ENCODE measurements around the gene IFT27.

GRCh38 chr22:36768616-36769015 is 7.3 kb downstream of the IFT27 start:
- TF ChIP-seq SIN3A (IDR thresholded peaks at IDR 0.05; ENCODE audit: borderline replicate concordance, insufficient read depth, low read length) = no peak
- TF ChIP-seq REST (IDR thresholded peaks at IDR 0.05; ENCODE audit: insufficient read depth in 1 of 2, low read depth in 2 of 2, low read length in 2 of 2) = no peak
- no peak for TF ChIP-seq TAF1 (IDR thresholded peaks at IDR 0.05; ENCODE audit: borderline replicate concordance, insufficient read depth, low read length)
- TF ChIP-seq POLR2AphosphoS5 (IDR thresholded peaks at IDR 0.05; ENCODE audit: low read depth, low read length) = no peak
- no peak for TF ChIP-seq FOXP2 (optimal IDR thresholded peaks at IDR 0.05; ENCODE audit: borderline replicate concordance, extremely low read depth, extremely low read length, insufficient read depth)
